Measurements from ENCODE around the gene PRKCH. TPM values are rescaled to one million over a fixed set of nuclear protein-coding genes. Genes with fewer than 3 reads are reported as not detected.
"Not testable (repeated sequence)": the region's sequence is repeated elsewhere in the genome, so short reads cannot be mapped to it uniquely, and the experiment has no call there.

PRKCH gene
- total RNA-seq, 1 donor from 2014 or later: 8.4 TPM

- H3K27me3 ChIP-seq (ENCODE audit: control insufficient read depth, insufficient read depth, low read length): no peaks in the 10 kb centered on the region
- H3K36me3 ChIP-seq (ENCODE audit: control insufficient read depth, insufficient read depth, low read length): no peaks in the 10 kb centered on the region
These were observed 83.3 kb downstream of the PRKCH start for GRCh38 chr14:61404637-61405036.

GRCh38 chr14:61406198-61406597, 84.8 kb downstream of the PRKCH start:
- DNase-seq (ENCODE audit: low read depth): no peak
- Histone ChIP-seq H3K27me3 (ENCODE audit: control insufficient read depth, insufficient read depth, low read length) (no peaks in the 10 kb centered on the region), H3K4me3 (ENCODE audit: low read depth, low read length) (no peak overlapping the region), H3K36me3 (ENCODE audit: control insufficient read depth, insufficient read depth, low read length) (no peaks in the 10 kb centered on the region)
- no peak for TF ChIP-seq CTCF (IDR thresholded peaks at IDR 0.05; ENCODE audit: insufficient read depth, low read length, poor library complexity, severe bottlenecking)

More at GRCh38 chr14:61404637-61405036, 83.3 kb downstream of the PRKCH start:
- no peak overlapping the region for H3K4me3 ChIP-seq (ENCODE audit: low read depth, low read length)
- TF ChIP-seq CTCF (IDR thresholded peaks at IDR 0.05; ENCODE audit: insufficient read depth, low read length, poor library complexity, severe bottlenecking): no peak
- DNase-seq (ENCODE audit: low read depth): no peak

DNA sequence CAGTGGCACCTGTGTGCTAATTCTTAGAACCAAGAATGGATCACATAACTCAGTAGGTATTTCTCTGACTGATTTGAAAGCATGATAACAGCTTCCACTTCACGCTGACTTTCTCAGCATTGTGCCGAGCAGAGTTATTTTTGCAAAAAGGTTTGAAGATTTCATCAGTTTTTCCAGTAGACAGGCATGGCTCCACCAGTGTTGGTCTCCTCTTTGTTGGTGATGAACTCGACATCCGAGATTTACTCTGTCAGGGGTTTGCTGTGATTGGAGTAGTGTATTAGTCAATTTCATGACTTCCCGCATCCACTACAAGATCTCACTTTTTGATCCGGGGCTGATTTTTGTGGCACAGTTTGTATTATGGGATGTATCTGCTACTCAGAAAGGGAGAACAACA, 85.3 kb downstream of the PRKCH start:
- H3K36me3 ChIP-seq (ENCODE audit: control insufficient read depth, insufficient read depth, low read length): no peaks in the 10 kb centered on the region
- H3K4me3 ChIP-seq (ENCODE audit: low read depth, low read length): no peak overlapping the region
- no peak for TF ChIP-seq CTCF (IDR thresholded peaks at IDR 0.05; ENCODE audit: insufficient read depth, low read length, poor library complexity, severe bottlenecking)
- no peak for DNase-seq (ENCODE audit: low read depth)
- H3K27me3 ChIP-seq (ENCODE audit: control insufficient read depth, insufficient read depth, low read length): no peaks in the 10 kb centered on the region

- H3K4me3 ChIP-seq (ENCODE audit: low read depth, low read length): no peak overlapping the region
- no peak for TF ChIP-seq CTCF (IDR thresholded peaks at IDR 0.05; ENCODE audit: insufficient read depth, low read length, poor library complexity, severe bottlenecking)
- no peaks in the 10 kb centered on the region for H3K36me3 ChIP-seq (ENCODE audit: control insufficient read depth, insufficient read depth, low read length)
- DNase-seq (ENCODE audit: low read depth): no peak
- H3K27me3 ChIP-seq (ENCODE audit: control insufficient read depth, insufficient read depth, low read length): no peaks in the 10 kb centered on the region
These were observed 87.1 kb downstream of the PRKCH start for GRCh38 chr14:61408498-61408897.

GRCh38 chr14:61409782-61410181, 88.4 kb downstream of the PRKCH start:
- TF ChIP-seq CTCF (IDR thresholded peaks at IDR 0.05; ENCODE audit: insufficient read depth, low read length, poor library complexity, severe bottlenecking): no peak
- Histone ChIP-seq H3K36me3 (ENCODE audit: control insufficient read depth, insufficient read depth, low read length) (no peaks in the 10 kb centered on the region), H3K4me3 (ENCODE audit: low read depth, low read length) (no peak overlapping the region), H3K27me3 (ENCODE audit: control insufficient read depth, insufficient read depth, low read length) (no peaks in the 10 kb centered on the region)
- DNase-seq (ENCODE audit: low read depth): no peak

- H3K36me3 ChIP-seq (ENCODE audit: control insufficient read depth, insufficient read depth, low read length); H3K27me3 ChIP-seq (ENCODE audit: control insufficient read depth, insufficient read depth, low read length); H3K4me3 ChIP-seq (ENCODE audit: low read depth, low read length); DNase-seq (ENCODE audit: low read depth): not testable (repeated sequence)
These were observed 94.6 kb downstream of the PRKCH start for GRCh38 chr14:61415934-61416333.
